Type B pancreatic cell (in vitro differentiated cells): ENCODE measurements around the gene ANKRD12. TPM values are rescaled to one million over a fixed set of nuclear protein-coding genes. Genes with fewer than 3 reads are reported as not detected.

Source experiments
- DNase-seq: peaks from one replicate; pipeline ENCODE4 v3.0.0; 2021; ENCODE audit warnings: mixed read lengths; ENCODE audit not compliant: unreplicated experiment; ENCODE audit errors: extremely low spot score
- H3K27ac Mint-ChIP-seq: 2 replicates; pipeline ENCODE4 v1.8.0; 2021; ENCODE audit warnings: mild to moderate bottlenecking, mixed read lengths
- H3K27me3 Mint-ChIP-seq: 2 replicates; pipeline ENCODE4 v1.8.0; 2021; ENCODE audit warnings: mixed read lengths
- H3K36me3 Mint-ChIP-seq: 2 replicates; pipeline ENCODE4 v1.8.0; 2021; ENCODE audit warnings: mixed read lengths
- H3K4me1 Mint-ChIP-seq: one replicate; pipeline ENCODE4 v1.8.0; 2021; ENCODE audit warnings: mixed read lengths; ENCODE audit not compliant: unreplicated experiment
- H3K4me3 Mint-ChIP-seq: 2 replicates; pipeline ENCODE4 v1.8.0; 2021; ENCODE audit warnings: mild to moderate bottlenecking, mixed read lengths
- H3K9me3 Mint-ChIP-seq: 2 replicates; pipeline ENCODE4 v1.8.0; 2021; ENCODE audit warnings: mixed read lengths
- CTCF ChIP-seq: fragments of 200-600 bp; sonication (generic); conservative IDR thresholded peaks from 2 replicates; pipeline ENCODE4 v1.5.0; 2021; ENCODE audit warnings: antibody characterized with exemption, mild to moderate bottlenecking
- total RNA-seq: library from RNA; stranded (reverse); gene quantifications from 2 replicates; pipeline ENCODE4 v1.2.1, GENCODE V29; 2021; ENCODE audit warnings: low replicate concordance

The ANKRD12 gene
- total RNA-seq, 1 donor from 2014 or later: 38.8 TPM

- H3K4me1 Mint-ChIP-seq: no peaks in the 10 kb centered on the region
- peak overlapping the region; percentile 26 for H3K27ac Mint-ChIP-seq
- H3K9me3 Mint-ChIP-seq: no peaks in the 10 kb centered on the region
- TF ChIP-seq CTCF: no peak
- no peaks in the 10 kb centered on the region for H3K27me3 Mint-ChIP-seq
- no peak overlapping the region for H3K4me3 Mint-ChIP-seq
- peaks cover 27% of the 10 kb centered on the region for H3K36me3 Mint-ChIP-seq
- DNase-seq: no peak
Measured at GRCh38 chr18:9123520-9123919, 13.1 kb upstream of the ANKRD12 start.

- Mint-ChIP-seq H3K36me3 (peaks cover 35% of the 10 kb centered on the region), H3K9me3 (no peaks in the 10 kb centered on the region), H3K4me3 (no peak overlapping the region), H3K4me1 (no peaks in the 10 kb centered on the region), H3K27ac (no peak overlapping the region), H3K27me3 (no peaks in the 10 kb centered on the region)
- DNase-seq: no peak
- no peak for TF ChIP-seq CTCF
Measured at GRCh38 chr18:9124824-9125223, 11.8 kb upstream of the ANKRD12 start.

- no peaks in the 10 kb centered on the region for H3K4me1 Mint-ChIP-seq
Measured at GRCh38 chr18:9126337-9126736, 10.2 kb upstream of the ANKRD12 start.

GRCh38 chr18:9130195-9130594 is 6.4 kb upstream of the ANKRD12 start:
- Mint-ChIP-seq H3K27me3 (no peaks in the 10 kb centered on the region), H3K36me3 (peaks cover 39% of the 10 kb centered on the region), H3K27ac (no peak overlapping the region), H3K9me3 (no peaks in the 10 kb centered on the region), H3K4me3 (no peak overlapping the region), H3K4me1 (peaks cover 12% of the 10 kb centered on the region)
- TF ChIP-seq CTCF: no peak
- no peak for DNase-seq

More at GRCh38 chr18:9126337-9126736, 10.2 kb upstream of the ANKRD12 start:
- DNase-seq: no peak
- Mint-ChIP-seq H3K27ac (no peak overlapping the region), H3K9me3 (no peaks in the 10 kb centered on the region), H3K36me3 (peaks cover 38% of the 10 kb centered on the region), H3K27me3 (no peaks in the 10 kb centered on the region), H3K4me3 (no peak overlapping the region)
- TF ChIP-seq CTCF: no peak

GRCh38 chr18:9130806-9131205 is 5.8 kb upstream of the ANKRD12 start:
- H3K4me1 Mint-ChIP-seq: peaks cover 18% of the 10 kb centered on the region
- TF ChIP-seq CTCF: no peak
- no peak overlapping the region for H3K4me3 Mint-ChIP-seq
- no peaks in the 10 kb centered on the region for H3K9me3 Mint-ChIP-seq
- DNase-seq: no peak
- H3K27ac Mint-ChIP-seq: no peak overlapping the region
- H3K36me3 Mint-ChIP-seq: peaks cover 33% of the 10 kb centered on the region
- no peaks in the 10 kb centered on the region for H3K27me3 Mint-ChIP-seq

- H3K36me3 Mint-ChIP-seq: peaks cover 25% of the 10 kb centered on the region
- no peaks in the 10 kb centered on the region for H3K9me3 Mint-ChIP-seq
- no peak for TF ChIP-seq CTCF
- H3K27ac Mint-ChIP-seq: peak overlapping the region; percentile 83
- peaks cover 19% of the 10 kb centered on the region for H3K4me1 Mint-ChIP-seq
- no peak overlapping the region for H3K4me3 Mint-ChIP-seq
- no peak for DNase-seq
- no peaks in the 10 kb centered on the region for H3K27me3 Mint-ChIP-seq
Measured at GRCh38 chr18:9132628-9133027, 4.0 kb upstream of the ANKRD12 start.
